Activated T-cell treated with anti-CD3 and anti-CD28 coated beads for 1 hour (primary cell): ENCODE results near the gene PCSK5.
"Not testable (repeated sequence)": the region's sequence is repeated elsewhere in the genome, so short reads cannot be mapped to it uniquely, and the experiment has no call there.

Experiments used
- DNase-seq: peaks from one replicate; pipeline ENCODE4 v3.0.0-alpha.2; 2020; ENCODE audit warnings: low read depth

PCSK5 gene

DNA sequence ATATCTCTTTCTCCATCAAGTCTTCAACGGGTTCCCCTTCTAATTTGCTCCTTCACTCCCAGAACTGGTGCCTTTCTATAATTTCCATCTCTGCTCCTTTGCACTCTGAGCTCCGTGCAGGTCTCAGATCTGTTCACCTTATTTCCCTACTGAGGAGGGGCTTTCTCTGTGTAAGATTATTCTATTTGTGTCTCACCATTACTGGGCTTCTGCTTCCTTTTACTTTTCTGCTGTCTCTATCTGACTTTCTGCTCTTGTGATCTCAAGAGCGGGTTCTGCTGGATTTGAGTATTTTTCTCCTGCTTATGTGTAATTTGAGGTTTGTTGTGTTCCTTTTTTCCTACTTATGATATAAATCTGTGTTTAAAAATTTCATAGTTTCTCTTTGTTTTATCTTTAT is 117.5 kb downstream of the PCSK5 start:
- DNase-seq: no peak

DNA sequence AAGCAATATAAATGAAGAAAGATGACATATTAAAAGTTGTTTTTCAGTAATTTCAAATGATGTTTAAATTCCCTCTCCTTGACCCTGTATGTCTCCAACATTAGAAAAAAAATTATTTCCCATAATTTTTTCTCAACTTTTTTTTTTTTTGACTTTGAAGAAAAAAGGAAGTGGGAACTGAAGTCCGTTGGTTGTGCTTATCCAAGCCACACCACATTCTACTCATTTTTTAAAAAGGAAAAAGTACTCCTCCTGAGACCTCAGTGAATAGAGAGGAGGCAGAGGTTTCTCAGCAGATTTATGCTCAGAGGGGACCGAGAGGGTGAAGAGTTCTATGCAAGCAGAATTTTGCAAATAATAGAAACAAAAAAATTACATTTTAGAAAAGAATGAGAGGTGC is 123.3 kb downstream of the PCSK5 start:
- no peak for DNase-seq

DNA sequence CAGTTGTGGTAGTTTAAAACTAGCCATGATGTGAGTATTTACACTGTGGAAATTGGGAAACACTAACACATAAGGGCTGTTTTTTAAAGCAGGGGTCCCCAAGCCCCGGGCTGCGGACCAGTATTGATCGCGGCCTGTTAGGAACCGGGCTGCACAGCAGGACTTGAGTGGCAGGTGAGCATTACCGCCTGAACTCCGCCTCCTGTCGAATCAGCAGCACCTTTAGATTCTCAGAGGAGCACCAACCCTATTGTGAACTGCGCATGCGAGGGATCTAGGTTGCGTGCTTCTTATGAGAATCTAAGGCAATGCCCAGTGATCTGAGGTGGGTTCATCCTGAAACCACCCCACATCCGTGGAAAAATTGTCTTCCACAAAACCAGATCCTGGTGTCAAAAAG is 127.8 kb downstream of the PCSK5 start:
- no peak for DNase-seq

DNA sequence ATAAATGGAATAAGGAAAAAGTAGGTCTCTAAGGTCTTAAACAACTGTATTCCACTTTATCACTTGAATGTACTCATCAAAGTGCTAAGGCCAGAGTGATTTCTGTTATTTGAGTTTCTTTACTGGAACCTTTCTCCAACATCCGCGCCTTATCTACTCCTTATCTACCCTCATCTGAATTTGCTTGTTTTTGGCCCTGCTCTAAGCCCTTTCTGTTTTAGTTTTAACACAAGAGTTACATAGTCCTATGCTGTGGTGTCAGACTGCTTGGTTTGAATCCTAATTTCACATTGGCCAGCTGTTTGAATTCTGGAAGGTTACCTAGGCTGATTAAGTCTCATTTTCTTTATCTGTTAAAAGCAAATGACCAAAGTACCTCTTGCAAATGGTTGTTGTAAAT is 128.3 kb downstream of the PCSK5 start:
- DNase-seq: no peak

DNA sequence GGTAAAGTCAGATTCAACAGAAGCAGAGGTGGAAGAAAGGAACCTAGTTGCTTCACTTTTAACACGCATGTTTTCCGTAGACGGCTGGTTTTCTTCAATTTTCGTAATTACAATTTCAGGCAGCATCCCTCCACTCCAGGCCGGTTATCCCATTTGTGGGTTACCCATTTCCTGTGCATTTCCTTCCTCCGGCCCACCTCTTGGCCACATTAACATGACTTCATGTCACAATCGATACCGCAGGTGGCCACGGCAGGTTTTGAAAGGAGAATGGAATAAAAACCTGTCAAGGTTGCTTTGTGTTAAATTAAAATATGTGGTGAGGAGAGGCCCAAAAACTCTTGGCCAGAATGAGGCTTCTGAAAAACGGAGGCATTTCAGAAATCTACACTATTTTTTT is 130.2 kb downstream of the PCSK5 start:
- DNase-seq: no peak

DNA sequence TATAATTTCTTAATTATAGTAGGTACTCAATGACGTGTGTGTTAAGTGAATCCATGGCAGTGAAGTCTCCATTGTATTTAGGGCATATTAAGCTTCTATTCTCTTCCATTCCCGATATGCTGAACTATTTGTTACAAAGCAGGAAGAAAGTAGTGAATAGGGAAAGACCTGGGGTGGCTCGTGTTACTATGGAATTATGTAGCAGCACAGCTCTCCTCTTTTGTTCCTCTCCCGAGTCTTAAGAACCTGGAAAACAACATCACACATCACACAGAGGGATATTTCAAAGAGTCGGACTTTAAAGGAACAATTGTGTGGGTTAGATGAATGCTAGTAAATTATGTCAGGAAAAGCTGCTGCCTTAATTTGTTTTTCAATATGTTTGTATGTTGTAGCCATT is 131.8 kb downstream of the PCSK5 start:
- DNase-seq: no peak

DNA sequence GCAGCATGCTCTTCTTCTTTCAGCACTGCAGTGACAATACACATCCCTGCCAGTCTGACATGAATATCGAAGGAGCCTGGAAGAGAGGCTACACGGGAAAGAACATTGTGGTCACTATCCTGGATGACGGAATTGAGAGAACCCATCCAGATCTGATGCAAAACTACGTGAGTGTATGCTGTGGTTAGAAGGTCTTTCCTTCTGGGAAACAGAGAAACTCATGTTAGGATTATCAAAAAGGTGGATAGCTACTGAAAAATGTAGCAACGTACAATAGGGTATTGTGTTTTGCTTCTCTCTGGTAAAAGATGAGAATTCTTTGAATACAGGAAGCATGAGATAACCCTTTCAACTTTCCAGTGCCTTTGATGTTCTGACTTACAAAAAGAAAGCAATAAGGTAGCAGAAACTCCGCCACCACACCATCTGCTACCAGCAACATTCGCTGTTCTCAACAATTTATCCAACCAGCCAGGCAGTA is 133.3 kb downstream of the PCSK5 start:
- DNase-seq: no peak

DNA sequence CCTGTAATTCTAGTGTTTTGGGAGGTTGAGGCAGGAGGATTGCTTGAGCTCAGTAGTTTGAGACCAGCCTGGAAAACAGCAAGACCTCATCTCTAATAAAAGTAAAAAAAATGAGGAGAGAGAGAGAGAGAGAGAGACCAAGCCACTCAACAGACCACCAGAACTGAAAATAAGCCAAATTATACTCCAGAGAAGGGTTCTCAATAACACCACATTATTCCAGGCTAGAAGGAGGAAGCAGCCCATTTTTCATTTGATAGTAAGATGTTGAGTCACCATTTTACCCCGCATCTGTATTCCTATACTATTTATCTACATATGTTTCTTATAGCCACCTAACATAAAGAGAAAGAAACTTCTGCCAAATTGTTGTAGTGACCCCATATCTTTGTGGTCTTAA is 134.8 kb downstream of the PCSK5 start:
- no peak for DNase-seq

DNA sequence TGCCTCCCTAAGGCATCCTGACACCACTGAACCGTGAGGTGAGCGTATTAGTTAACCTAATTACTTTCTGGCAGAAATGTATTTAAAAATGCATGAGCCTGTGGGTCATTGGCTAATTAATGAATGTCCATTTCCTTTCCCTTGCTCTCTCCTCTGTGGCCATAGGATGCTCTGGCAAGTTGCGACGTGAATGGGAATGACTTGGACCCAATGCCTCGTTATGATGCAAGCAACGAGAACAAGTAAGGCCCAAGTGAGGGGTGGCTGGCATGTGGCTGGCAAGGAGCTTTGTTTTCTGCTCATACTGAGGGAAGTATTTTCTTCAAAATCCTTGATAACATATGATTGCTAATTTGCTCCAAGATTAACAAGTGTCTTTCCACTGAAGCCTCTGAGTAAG is 136.3 kb downstream of the PCSK5 start:
- DNase-seq: no peak

DNA sequence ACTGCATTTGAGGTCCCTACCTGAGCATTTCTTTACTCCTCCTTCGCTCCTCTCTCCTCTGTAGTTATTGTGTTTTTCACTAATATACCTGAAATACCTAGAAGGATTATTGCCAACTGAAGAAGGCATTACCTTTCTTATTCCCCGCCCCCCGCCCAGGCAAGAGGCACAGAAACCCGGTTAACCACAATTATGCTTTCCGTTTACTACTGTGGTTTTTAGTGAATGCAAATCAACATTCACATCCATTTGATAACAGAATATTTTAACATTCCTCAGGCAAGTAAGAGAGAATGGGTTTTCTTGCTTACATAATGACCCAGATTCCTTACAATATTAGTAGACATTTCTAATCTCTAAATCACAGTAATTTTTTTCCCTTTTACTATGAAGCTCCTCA is 136.9 kb downstream of the PCSK5 start:
- DNase-seq: no peak

DNA sequence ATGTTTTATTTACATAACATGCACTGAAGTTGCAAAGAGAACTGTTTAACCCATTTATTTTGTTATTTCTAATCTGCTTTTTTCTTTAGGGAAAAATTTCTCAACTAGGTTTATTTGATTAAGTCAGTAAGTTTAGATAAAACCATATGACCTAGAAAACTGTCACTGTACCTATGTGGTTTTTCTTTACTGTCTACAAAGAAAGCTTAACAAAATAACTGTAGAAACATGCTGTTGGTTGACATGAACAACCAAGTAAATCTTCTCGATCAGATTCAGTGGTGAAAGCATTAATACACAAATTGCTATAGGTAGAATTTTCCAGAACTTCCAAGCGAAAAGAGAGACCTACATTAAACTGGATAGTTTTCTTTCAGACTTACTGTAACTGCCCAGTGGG is 137.4 kb downstream of the PCSK5 start:
- DNase-seq: no peak

DNA sequence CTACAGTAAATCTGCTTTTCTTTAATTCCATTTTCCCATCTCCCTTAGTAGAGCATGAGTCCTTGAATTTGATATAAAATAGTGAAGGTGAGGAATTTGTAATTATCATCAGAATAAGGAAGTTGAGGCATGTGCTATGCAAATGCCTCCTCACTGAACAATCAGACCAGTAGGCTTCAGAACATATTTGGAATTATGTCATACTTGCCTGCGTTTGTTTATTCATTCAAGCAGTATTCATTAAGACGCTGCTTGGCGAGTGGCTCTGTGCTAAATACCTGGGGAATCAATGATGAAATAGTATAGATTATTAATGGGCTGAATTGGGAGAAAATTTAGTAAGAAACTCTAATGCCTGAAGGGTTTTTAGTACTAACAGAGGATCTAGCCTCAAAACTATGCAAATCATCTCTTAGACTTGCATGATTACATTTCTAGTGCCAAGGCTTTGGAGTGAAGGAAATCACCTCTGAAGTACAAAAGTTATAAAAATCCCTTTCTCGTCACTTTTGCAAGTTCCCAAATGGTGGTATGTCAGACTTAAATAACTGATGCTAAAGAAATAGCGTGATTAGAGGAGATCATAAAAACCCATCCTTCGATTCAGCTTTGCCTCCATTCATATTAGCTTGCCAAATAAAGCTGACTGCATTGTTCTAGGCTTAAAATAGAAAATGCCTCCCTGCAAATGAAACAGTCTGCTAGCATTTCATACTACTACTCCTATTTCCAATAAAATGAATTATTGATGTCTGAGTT is 141.7 kb downstream of the PCSK5 start:
- no peak for DNase-seq

DNA sequence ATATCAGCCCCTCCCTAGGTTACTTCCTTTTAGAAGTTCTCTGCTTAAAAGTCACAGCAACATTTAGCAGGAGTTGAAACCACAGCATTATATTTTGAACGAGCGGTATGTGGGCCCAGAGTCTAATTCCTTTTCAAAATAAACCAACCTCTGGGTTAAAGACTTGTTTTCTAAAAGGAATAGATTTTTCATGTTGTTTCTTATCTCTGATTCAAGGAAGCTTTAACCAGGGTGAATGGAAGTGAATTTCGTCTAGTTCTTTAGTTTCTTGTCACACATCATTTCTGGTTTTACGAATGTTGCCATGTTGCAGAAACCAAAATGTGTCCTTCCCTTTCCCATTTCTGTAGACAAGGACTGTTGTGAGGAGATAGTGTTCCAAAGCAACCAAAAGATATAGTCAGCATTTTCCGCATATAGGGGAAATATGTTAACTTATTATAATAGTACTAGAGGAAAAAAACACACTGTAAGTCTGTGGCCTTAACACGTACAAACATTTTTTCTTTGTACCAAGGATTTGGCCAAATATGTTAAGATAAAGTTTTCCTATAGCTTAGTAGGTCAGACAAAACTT is 142.4 kb downstream of the PCSK5 start:
- DNase-seq: no peak

DNA sequence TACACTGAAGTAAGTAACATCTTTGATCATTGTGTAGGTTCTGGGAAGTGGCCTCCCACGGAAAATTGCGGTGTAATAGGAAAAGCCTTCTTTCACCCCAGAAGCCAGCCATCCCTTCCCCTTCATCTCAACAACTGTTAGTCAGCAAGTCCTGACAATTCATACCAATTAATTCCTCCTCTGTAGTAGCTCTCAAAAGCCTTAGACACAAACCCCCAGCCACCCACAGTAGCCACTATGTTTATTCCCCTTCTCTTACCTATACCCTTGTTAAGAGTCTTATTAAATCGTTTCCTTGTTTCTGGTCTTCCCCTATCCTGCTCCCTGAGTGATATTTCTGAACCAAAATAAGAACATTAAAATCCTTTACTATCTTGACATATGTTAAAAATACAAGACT is 143.6 kb downstream of the PCSK5 start:
- DNase-seq: no peak

DNA sequence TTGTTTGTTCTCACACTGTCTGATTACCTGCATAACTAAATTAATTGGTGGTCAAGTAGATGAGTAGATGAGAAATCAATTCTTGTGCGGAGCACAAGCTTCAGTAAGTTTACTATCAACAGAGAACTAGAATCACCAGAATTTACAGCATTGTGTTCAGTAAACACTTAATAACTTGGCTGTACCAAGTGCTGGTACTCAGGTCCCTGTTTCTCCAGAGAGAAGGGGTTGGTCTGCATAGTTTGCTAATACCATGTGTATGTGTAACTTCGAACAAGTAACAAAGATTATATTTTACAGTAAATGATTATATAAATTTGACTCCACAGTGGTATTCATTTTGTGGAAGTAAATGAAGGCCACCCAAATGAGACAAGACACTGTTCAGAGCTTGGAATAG is 146.3 kb downstream of the PCSK5 start:
- DNase-seq: no peak

DNA sequence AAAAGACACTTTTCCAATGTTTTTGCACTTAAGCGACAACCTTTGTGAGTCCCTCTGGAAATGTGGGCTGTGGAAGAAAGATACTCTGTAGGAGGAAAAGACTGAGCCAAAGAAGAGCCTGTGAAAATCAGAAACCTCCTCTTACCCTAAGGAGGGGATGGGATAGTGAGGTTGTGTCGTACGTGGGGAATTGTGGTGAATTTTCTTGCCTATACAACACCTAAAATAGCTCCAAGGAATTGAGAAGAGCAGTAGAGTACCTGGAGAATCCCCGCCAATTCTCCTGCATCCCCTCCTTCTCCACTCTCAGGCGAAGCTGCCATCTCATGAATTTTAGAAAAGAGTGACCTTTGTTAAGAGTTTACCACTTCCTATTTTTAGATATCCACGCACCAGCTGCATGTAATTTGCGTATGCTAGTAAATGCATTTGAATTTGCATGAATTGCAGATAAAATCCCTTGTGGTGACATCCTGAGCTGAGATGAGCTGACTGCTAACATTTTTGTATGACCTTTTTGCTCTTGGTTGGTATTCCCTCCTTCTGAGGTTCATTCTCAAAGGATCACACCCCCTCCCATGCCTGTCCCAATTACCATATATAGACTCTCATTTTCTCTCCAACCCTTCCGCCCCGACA is 147.2 kb downstream of the PCSK5 start:
- DNase-seq: no peak

DNA sequence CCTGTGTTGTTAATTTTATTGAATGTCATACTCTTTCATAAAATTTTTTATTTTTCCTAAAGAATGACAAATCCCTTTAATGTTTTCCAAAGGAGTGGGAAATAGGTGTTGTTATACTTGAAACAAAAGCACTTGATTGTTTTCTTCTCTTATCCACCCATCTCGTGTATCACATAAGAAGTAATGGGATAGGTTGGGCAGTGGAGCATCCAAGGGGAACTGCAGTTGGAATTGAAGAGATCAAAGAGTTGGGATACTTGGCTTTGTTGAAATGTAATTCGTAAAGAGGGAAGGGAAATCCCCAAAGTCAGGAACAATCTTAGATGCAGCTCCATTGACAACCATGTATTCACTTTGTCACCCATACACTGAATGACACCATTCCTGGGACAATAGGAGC is 148.0 kb downstream of the PCSK5 start:
- no peak for DNase-seq

DNA sequence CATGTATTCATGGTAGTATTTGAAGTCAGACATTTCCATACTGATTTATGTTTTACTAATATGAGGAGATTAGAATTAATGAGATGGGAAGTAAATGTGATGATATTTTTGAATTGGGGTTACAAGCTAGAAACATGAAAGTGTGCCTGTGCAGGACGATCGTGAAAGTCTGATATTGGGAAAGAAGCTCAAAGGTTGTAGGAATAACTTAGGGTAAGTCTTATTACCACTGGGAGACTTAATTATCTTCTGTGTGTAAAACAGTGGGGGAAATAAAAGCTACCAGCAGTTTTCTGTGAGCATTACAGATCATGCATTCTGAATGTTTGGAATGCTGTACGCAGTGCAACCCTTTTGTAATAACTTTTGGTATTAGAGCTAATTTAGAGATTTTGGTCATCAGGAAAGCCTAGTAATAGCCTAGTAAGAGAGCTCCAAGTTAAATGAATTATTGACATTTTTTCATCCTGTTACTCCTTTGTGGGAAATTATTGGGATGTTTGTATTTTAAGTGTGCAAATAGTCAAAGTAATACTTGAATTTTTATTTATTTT is 153.9 kb downstream of the PCSK5 start:
- no peak for DNase-seq

DNA sequence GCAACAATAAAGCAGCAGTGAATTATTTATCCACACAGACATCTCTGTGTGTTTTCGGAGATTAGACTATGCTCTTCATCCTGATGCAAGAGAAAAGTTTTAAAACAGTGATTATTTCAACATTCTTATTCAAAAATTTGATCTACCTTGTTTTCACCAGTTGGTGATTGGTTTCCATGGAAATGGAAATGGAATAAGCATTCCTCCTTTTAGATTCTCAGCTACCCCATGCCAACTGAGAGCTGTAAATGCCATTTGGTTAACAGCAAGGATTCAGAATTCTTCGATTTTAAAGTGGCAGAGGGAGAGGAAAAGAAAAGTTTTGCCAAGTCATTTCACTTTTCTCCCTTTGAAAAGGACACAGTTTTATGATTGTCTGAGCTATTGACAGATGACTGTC is 154.7 kb downstream of the PCSK5 start:
- DNase-seq: no peak

DNA sequence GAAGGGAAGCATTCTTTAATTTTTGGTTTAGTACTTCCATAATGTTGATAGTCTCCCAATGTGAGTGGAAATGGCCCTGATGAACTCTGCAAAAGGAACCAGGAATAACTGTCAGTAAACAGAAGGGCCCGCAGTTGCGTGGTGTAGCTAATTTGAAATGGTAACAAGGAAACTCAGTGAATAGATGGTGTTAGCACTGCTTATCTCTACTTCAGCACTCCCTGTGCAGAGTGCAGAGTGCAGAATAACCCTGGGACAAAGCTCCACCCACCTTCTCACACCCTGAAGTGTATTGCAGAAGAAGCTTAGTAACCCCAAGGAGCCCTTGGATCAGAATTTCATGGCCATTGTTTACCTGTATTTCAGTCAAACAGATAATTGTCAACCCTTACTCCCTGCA is 158.9 kb downstream of the PCSK5 start:
- DNase-seq: no peak

DNA sequence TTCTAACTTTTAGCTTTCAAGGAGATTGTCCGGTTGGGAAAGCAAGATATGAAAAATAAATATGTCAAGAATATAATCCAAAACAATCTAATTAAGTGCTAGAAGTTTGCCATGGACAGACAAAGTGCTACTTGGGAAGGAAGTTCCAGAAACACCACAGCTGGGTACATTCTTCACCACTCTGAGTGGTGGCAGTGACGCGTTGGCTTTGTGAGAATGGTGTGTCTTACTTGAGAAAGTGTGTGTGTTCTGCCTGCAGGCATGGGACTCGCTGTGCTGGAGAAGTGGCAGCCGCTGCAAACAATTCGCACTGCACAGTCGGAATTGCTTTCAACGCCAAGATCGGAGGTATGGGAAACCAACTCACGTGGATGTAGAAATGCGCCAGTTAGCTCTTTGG is 177.2 kb downstream of the PCSK5 start:
- DNase-seq: no peak

DNA sequence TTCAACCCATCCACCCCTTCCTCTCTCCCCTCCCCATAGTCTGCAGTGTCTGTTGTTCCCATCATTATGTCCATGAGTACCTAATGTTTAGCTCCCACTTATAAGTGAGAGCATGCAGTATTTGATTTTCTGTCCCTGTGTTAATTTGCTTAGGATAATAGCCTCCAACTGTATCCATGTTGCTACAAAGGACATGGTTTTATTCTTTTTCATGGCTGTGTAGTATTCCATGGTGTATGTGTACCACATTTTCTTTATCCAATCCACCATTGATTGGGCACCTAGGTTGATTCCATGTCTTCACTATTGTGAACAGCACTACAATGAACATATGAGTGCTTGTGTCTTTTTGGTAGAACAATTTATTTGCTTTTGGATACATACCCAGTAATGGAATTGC is 187.1 kb downstream of the PCSK5 start:
- DNase-seq: no peak

DNA sequence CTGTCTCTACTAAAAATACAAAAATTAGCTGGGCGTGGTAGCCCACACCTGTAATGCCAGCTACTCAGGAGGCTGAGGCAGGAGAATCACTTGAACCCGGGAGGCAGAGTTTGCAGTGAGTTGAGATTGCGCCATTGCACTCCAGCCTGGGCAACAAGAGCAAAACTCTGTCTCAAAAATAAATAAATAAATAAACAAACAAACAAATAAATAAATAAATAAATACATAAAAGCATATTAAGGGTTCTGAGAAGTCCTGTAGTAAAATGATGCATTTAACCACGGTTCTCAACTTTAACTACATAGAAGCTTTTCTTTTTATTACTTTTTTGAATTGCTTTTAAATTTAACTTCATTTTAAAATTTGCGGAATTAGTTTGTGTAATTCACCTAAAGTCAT is 190.8 kb downstream of the PCSK5 start:
- not testable (repeated sequence) for DNase-seq
